Right ventricle myocardium inferior (tissue), 1 donor: Measurements from ENCODE around the gene ANXA5. TPM values are rescaled to one million over a fixed set of nuclear protein-coding genes. Genes with fewer than 3 reads are reported as not detected.
A peak's percentile ranks its signal among the peaks of the same experiment; 100 is the strongest.

ENCODE experiments used
- ATAC-seq: fragments of 200-7000 bp; cut with Tn5 transposase; one replicate; pipeline ENCODE4 v1.9.1; 2020; ENCODE audit warnings: mild to moderate bottlenecking, moderate library complexity
- DNase-seq: peaks from one replicate; pipeline ENCODE4 v3.0.0; 2021; ENCODE audit errors: missing footprints
- intact Hi-C: fragments of 100-400 bp; cut with DNase I; formaldehyde crosslinking; loops from one replicate; pipeline ENCODE4 v1.11.0; 2022
- total RNA-seq: library from RNA; stranded (reverse); fragmentation: NEBNext Ultra II Directional; extraction: Animal tissue kit (Norgen Biotek cat#: 25700); gene quantifications from one replicate; pipeline ENCODE4 v1.2.1, GENCODE V29; 2021
- donor health status: DM: no; HTN: yes; CAD: no; lungs with severe emphysema.

ANXA5 gene
- total RNA-seq, 1 donor from 2014 or later = 136 TPM

GRCh38 chr4:121658125-121658524 lies 38.7 kb downstream of the ANXA5 start:
- intact Hi-C loops = loop anchor here (5.0 kb wide), 1 partner anchor 196 kb away; no protein-coding TSS in a partner anchor
- ATAC-seq (no peak), DNase-seq (no peak)

GRCh38 chr4:121656269-121656641 lies 40.5 kb downstream of the ANXA5 start:
- no peak for DNase-seq
- peak; percentile 79 for ATAC-seq
- intact Hi-C loops = loop anchor here (2.0 to 5.0 kb wide), 3 partner anchors 169 to 285 kb away; no protein-coding TSS in a partner anchor

GRCh38 chr4:121655320-121656268 lies 41.2 kb downstream of the ANXA5 start:
- ATAC-seq = no peak
- no peak for DNase-seq
- intact Hi-C loops = loop anchor here (2.0 to 5.0 kb wide), 3 partner anchors 169 to 285 kb away; no protein-coding TSS in a partner anchor

- ATAC-seq (no peak), DNase-seq (no peak)
- intact Hi-C loops = loop anchor here (5.0 kb wide), 1 partner anchor 192 kb away; no protein-coding TSS in a partner anchor
Measured at GRCh38 chr4:121654738-121655137, 42.0 kb downstream of the ANXA5 start.

GRCh38 chr4:121653986-121654385 lies 42.8 kb downstream of the ANXA5 start:
- intact Hi-C loops = no loop called here
- ATAC-seq (no peak), DNase-seq (no peak)

GRCh38 chr4:121653214-121653613 lies 43.6 kb downstream of the ANXA5 start:
- DNase-seq (no peak), ATAC-seq (no peak)
- intact Hi-C loops = no loop called here

GRCh38 chr4:121651597-121651996 lies 45.2 kb downstream of the ANXA5 start:
- intact Hi-C loops = no loop called here
- no peak for ATAC-seq
- no peak for DNase-seq

- DNase-seq = no peak
- intact Hi-C loops = no loop called here
- no peak for ATAC-seq
Measured at GRCh38 chr4:121650741-121651140, 46.0 kb downstream of the ANXA5 start.

GRCh38 chr4:121648516-121648915 lies 48.3 kb downstream of the ANXA5 start:
- ATAC-seq (peak; percentile 72), DNase-seq (no peak)
- intact Hi-C loops = no loop called here

GRCh38 chr4:121642876-121643585 lies 53.7 kb downstream of the ANXA5 start:
- intact Hi-C loops = no loop called here
- DNase-seq (no peak), ATAC-seq (no peak)

- no peak for DNase-seq
- no peak for ATAC-seq
- intact Hi-C loops = no loop called here
Measured at GRCh38 chr4:121642292-121642691, 54.5 kb downstream of the ANXA5 start.

GRCh38 chr4:121633653-121634052 lies 63.1 kb downstream of the ANXA5 start:
- intact Hi-C loops = no loop called here

GRCh38 chr4:121632636-121633035 lies 64.1 kb downstream of the ANXA5 start:
- intact Hi-C loops = no loop called here
- no peak for DNase-seq
- no peak for ATAC-seq

More at GRCh38 chr4:121633653-121634052, 63.1 kb downstream of the ANXA5 start:
- no peak for DNase-seq
- no peak for ATAC-seq

Other genes starting within 250 kb of the ANXA5 start
- not detected for gene SMIM43, start 68.2 kb upstream of the ANXA5 start, total RNA-seq
- gene EXOSC9, start 104.3 kb upstream of the ANXA5 start, total RNA-seq = 10.2 TPM
- gene CCNA2, start 126.9 kb upstream of the ANXA5 start, total RNA-seq = 1.2 TPM
- gene BBS7, start 173.5 kb upstream of the ANXA5 start, total RNA-seq = 5.4 TPM